Endometrial microvascular endothelial cells (primary cell): ENCODE data around the gene MPRIP. TPM values are rescaled to one million over a fixed set of nuclear protein-coding genes. Genes with fewer than 3 reads are reported as not detected.

ENCODE experiments used
- in situ Hi-C: cut with HindIII; loops from 2 replicates; pipeline ENCODE4 v1.10.0; 2017; ENCODE audit warnings: low sequenced_read_pairs, low pct_unique_long_range_greater_than_20kb; ENCODE audit errors: inconsistent ontology term
- total RNA-seq: library from RNA; depleted of rRNA; stranded (reverse); fragments of >200 nt; gene quantifications from one replicate; pipeline ENCODE4 v1.2.3, GENCODE V29; 2015; ENCODE audit errors: inconsistent ontology term

Gene MPRIP
- total RNA-seq, 1 donor from 2014 or later: 193 TPM

DNA sequence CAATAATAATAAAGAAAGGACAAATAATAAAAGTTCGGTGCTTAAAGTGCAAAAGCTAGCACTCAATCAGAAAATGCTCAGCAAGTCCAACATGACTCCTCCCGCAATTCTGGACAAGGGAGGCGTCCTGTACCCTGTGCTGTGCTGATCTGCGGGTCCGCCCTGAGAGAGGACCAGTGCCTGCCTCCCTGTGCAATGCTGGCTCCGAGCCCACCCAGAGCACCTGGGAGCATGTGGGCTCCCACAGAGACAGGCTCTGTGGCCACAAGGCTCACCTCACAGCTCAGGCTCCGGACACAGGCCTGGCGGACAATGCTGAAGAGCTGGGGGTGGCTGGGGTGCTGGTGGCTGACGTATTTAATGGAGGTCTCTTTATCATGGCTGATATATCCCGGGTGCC, 183.6 kb downstream of the MPRIP start:
- in situ Hi-C loops: no loop called here

DNA sequence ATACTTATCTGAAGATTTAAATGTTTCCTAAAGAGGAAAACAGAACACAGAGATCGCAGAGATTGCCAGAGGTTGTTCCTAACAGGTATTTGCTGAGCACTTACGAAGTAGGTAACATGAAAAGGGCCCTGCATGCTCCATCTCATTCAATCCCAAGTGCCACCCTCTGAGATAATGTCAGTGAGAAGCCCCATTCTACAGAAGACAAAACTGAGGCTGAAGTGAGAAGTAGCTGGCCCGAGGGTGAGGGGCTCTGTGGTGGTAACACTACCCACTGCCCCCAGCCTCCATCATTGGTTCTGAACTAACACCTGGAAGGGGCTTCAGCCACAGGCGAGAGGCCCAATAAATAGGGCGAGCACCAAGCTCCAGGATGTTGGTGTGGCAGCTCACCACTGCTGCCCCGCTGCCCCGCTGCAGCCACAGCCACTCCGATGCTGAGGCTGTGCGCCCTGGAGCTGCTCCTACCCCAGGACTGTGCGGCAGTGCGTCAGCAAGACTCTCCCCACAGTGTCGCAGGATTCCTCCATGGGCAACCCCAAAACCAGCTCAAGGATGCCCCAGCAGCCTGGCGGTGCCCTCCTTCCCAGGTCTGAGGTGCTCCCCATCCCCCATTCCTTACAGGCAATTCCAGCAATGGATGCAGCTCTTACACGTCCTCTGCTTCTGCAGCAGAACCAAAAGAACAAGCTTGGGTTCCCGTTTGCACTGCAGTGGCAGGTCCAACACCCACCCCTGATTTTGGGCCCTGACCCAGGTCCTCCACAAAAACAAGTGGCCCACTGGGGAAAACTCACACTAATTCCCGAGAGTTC, 184.4 kb downstream of the MPRIP start:
- in situ Hi-C loops: no loop called here

DNA sequence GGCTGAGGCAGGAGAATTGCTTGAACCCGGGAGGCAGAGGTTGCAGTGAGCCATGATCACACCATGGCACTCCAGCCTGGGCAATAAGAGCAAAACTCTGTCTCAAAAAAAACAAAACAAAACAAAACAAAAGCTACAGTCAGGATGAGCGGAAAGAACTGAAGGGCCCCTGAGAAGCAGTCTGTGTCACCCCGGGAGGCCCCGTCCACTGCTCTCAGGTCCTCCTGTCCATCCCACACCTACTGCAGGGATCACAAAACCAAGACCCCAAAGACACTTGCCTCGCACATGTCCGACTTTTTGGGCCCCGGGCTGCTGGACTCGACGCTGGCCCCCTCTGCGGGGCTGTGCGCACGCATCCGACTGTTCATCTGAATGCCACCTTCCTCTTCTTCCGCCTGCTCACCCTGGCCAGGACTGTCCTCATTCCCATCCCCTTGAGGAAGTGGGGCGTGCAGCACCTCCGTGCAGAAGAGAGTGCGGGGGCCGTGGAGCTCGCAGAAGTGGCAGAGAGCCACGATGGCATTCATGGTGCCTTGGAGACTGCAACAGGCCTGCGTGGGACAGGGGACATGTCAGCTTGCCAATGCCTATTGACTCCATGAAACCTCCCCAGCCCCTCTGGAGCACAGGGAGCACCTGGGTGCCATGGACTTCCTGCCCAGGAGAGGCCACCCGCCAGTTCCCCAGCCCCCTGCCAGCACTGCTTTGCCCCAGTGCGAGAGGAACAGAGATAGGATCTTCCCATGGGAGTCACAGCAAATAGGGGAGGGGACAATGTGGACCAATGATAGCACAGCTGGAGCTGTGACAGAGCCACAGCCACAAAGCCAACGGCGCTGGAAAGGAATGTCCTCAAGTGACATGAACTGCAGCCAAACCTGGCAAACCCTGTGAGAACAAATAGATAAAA, 185.6 kb downstream of the MPRIP start:
- in situ Hi-C loops: no loop called here

DNA sequence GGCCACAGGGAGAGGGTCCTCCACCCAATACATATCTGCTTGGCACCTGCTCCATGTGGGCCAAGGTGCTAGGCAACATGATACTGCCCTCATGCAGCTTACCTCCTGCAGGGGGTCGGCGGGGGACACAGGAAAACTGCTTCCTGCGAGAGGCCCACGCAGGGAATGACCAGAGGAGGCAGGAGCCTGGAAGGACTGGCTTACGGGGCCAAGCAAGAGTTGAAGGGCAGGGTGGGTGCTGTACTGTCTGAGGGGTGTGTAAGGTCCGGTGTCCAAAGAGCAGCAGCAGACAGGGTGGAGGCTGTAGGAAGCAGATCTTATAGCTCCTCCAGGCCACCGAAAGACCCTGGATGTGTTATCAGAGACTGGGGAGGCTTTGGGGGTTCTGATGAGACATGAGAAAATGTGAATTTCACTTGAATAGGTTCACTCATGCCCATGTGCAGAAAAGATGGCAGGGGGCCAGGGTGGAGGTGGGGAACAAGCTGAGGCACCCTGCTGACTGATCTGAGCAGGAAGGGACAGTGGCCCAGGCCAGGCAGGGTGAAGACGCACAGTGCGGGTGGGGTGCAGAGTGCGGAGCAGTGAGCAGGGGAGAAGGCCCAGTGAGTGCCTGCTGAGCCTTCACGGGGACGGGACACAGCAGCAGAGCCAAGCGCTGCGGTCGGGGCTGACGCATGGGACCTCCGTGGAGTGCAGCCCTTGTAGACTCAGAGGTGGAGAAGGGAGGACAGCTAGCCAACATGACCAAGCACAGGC, 186.4 kb downstream of the MPRIP start:
- in situ Hi-C loops: no loop called here

DNA sequence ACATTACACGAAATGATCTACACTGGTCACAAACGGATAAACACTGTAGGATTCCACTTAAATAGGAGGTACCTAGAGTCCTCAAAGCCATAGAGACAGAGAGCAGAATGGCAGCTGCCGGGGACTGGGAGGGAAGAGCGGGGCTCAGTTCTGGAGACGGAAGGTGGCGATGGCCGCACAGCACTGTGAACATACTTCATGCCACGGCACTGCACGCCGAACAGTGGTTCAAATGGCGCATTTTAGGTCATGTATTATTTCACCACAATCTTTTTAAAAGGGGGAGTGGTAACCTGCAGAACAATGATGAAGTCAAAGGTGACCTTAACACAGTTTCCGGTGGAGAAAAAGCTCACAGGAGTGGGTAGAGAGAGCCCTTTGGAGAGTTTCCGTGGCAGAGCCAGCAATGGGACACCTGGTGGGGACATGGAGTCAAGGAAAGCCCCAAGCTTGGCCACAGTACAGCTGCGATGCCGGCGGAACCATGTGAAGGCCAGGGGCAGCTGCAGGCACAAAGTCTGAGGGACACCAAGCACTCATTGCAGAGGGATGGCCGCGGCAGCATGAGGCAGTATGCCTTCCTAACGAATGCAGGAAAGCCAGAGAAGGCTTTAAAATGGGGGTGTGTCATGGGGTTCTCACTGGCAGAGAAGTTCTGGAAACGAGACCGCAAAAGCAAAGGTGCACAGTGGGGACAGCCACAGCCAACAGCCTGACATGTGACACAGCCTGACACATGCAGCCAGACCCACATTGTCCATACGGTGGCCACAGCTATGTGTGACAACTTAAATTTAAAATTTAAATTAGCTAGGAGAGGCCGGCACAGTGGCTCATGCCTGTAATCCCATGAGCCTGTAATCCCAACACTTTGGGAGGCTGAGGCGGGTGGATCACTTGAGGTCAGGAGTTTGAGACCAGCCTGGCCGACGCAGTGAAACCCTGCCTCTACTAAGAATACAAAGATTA, 187.4 kb downstream of the MPRIP start:
- in situ Hi-C loops: no loop called here

DNA sequence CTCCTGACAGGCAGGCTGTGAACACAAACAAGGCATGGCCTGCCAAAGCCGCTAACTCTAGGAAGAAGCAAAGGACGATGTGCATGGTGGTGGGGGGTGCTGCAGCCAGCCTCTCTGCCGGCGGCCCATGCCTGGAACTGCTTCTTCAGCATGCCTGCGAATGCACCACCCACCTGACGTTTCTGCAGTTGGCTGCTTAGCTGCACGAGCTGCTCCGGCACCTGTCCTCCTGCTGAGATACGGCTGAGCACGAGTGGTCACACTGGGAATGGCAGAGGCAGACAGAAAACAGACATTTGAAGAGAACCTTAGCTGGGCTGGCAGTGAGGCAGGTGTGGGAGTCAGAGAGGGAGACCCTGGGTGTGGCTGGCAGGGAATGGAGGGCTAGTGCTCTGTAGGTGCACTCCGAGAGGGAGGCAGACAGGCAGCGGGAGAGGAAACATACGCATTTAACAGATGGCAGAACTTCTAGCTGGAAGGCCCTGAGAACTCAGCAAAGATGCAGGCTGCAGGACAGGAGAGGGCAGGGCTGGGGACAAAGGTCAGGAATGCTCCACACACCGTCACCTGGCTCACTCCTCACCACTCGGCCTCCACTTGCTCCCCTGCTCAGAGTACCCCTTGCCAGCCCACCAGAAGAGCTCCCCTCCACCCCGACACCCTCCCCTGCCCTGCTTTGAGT, 189.5 kb downstream of the MPRIP start:
- in situ Hi-C loops: no loop called here

DNA sequence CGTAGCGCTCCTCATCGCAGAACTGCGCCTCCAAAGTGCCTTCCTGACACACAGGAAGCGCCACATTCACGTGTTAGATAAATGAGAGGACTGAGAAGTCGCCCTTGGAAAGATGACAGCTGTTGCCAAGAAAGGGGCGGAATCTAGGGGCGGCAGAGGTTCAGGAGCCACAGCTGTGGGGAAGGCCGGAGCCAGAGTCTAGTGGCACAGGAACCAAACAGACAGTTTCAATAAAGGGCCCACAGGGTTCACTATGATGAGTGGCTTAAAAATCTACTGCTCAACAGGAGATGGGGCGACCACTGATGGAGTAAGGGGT, 190.0 kb downstream of the MPRIP start:
- in situ Hi-C loops: no loop called here

DNA sequence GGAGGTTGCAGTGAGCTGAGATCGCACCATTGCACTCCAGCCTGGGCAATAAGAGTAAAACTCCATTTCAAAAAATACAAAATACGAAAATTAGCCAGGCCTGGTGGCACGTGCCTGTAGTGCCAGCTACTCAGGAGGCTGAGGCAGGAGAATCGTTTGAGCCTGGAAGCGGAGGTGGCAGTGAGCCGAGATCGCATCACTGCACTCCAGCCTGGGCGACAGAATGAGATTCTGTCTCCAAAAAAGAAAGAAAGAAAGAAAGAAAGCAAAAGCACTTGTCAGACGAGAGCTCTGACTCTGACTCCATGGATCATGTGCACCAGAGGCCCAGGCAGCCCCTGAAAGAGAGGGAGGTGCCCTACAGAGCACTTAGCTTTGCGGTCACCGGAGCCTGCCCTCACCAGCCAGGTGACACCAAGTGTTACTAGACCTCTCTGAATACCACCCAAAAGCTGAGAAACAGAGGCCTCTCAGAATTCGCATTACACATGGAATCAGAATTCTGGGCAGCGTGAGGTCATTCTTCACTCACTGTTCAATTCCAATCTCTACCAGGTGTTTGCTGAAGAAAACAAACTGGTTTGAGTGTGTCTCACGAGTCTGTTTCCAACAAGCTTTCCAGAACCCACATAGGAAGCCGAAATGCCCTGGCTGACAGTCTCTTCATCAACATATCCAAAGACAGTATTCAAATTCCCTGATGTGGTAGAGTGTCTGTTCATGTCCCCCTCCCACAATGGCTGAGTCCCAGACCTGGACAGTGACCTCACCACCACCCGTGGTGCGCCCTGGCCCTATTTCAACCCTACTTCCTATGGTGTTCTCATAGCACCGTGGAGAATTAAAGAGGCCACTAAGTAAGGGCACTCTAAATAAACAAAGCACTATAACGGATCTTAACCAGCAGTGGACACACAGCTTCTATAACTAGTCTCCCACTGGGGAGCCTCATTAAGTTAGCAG, 193.2 kb downstream of the MPRIP start:
- in situ Hi-C loops: no loop called here

DNA sequence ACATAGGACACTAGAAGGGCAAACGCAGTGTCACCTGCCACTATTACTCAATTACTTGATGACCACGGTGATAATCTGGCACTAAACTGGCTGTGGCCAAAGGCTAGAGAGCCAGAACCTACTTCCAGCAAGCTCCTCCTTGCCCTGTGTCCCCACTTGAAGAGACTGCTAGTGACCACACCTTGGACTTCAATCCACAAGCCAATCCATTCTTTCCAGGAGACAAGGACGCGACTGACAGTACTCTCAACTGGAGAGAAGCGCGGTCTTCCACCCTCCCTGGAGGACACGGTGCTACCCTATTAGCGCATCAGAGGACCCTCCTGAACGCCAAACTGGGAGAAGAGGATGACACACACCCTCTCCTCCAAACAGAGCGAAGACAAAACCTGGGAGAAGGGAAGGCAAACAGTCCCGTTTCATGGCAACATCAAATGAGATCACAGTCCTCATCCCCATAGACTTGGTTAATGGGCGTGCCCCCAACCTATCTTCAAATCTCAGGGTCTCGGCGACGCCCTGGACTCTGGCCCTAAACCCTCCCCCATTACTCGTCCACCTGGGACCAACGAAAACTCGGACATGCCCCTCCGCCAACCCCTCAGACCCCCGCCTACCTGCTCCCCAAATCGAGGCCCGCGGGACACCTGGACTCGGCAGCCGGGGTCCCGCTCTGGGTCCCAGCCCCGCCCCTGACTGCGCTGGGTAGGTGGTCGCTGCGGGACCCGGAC, 194.2 kb downstream of the MPRIP start:
- in situ Hi-C loops: no loop called here

DNA sequence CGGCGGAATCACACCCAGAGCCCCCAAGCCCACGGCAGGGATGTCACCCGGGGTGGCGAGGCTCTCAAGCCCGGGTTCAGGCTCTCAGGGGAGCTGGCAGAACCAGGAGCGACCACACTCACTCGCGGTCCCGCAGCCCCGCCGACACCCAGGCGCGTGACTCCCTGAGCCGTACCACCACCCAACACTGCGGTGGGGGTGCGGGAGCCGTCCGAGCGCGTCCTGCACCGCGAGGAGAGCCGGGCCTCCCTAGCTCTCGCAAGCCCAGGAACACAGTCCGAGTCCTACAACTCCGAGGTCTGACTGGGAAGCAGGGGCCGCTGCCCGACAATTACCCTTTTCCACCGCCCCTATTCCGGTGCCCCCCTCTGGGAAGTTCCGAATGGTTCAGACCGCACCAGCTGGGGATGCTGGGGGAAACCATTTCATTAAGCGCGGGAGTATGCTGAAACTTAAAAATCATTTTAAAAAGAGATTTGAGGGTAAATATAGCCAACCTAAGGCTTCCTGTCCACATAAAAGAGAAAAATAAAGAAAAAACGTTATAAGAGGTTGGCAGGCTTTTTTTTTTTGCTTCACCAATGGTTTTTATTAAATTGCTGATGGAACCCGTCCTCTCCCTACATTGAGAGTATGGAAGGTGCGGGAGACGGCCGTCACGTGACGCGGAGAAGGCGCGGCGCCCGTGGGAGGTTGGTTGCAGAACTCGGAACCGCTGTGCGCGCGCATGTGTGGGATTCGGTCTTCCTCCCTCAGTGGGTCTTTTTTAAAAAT, 195.0 kb downstream of the MPRIP start, which contains the start of gene FLCN:
TSS of gene FLCN (minus strand) at position 143 of the 774 bp plus-strand sequence. CDS start 9,031 bp downstream, outside the sequence.
- in situ Hi-C loops: no loop called here

DNA sequence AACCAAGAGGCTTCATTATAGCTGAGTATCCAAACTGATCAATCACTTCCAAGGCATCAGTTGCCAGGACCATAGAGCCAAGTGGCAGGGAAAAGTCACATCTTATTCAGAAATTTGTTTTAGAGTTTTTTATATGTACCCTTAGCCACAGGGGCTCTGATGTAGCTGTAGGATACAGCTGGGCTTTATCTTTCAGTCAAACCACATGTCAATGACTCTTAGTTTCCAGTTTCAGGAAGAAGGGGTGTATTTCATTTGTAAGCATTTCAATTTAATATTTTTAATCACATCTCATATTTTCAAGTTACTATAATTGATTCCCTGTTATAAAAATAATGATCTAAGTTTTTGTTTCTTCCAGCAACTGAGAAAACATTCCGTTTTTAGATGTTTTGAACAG, 197.6 kb downstream of the MPRIP start:
- in situ Hi-C loops: no loop called here

DNA sequence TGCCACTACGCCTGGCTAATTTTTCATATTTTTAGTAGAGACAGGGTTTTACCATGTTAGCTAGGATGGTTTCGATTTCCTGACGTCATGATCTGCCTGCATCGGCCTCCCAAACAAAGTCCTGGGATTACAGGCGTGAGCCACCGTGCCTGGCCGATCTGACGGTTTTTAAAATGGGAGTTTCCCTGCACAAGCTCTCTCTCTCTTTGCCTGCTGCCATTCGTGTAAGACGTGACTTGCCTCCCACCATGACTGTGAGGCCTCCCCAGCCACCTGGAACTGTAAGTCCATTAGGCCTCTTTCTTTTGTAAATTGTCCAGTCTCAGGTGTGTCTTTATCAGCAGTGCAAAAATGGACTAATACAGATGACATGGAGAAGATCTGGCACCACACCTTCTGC, 199.4 kb downstream of the MPRIP start:
- in situ Hi-C loops: no loop called here

DNA sequence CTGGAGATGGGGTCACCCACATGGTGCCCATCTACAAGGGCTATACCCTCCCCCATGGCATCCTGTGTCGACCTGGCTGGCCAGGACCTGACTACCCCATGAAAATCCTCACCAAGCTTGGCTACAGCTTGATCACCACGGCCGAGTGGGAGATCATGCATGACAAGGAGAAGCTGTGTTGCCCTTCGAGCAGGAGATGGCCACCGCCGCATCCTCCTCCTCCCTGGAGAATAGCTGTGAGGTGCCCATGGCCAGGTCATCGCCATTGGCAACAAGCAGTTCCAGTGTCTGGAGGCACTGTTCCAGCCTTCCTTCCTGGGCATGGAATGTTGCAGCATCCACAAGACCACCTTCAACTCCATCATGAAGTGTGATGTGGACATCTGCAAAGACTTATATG, 200.0 kb downstream of the MPRIP start:
- in situ Hi-C loops: no loop called here
